ENCODE measurements around the gene LRRC45.

The LRRC45 gene

DNA sequence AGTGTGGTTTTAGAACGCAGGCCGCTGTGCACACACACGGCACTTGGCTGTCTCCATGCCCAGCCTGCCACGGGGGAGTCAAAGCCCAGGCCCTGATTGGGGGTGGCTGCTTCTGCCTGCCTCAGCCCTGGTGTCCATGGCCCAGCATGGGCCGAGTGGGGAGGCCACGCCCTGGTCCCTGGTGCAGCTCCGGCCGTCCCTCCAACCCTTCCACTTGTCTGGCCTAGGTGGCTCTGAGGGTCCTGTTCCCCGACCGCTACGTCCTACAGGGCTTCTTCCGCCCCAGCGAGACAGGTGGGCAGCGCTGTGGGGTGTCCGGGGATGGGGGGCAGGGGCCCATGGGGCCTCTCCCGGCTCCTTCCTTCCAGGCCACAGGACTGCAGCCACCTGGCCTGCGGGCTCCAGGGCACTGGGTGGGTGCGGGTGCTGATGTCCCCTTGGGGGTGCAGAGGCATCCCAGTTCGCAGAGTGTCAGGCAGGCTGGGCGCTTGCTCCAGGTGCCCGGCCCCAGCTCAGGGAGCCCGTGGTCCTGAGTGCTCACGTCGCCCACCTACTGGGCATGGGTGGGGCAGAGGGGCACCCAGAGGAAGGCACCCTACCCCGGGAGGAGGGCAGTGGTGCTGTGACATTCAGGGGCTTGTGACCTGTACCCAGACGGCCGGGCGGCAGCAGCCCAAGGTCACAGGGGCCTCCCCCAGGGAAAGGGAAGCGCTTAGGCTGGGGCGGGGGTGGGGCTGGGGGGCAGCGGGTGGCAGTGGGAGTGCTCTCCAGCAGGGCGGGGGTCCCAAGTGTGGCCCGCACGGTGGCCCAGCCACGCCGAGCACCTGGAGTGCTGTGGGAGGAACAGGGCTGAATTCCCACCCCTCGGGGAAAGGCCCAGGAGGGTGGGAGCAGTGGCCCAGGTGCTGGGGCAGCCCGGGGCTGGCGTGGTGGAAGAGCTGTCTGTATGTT is 12.3 kb upstream of the LRRC45 start:
- no peak for DNase-seq (ENCODE audit: low read depth in 1 of 2, low spot score in 1 of 2)
- Histone ChIP-seq H3K4me3 (replicated peaks; ENCODE audit: insufficient read depth, low read length) (no peak overlapping the region), H3K27me3 (ENCODE audit: insufficient read depth, poor library complexity, severe bottlenecking) (no peaks in the 10 kb centered on the region), H3K27ac (replicated peaks) (no peak overlapping the region)
- TF ChIP-seq, protein P1, sequence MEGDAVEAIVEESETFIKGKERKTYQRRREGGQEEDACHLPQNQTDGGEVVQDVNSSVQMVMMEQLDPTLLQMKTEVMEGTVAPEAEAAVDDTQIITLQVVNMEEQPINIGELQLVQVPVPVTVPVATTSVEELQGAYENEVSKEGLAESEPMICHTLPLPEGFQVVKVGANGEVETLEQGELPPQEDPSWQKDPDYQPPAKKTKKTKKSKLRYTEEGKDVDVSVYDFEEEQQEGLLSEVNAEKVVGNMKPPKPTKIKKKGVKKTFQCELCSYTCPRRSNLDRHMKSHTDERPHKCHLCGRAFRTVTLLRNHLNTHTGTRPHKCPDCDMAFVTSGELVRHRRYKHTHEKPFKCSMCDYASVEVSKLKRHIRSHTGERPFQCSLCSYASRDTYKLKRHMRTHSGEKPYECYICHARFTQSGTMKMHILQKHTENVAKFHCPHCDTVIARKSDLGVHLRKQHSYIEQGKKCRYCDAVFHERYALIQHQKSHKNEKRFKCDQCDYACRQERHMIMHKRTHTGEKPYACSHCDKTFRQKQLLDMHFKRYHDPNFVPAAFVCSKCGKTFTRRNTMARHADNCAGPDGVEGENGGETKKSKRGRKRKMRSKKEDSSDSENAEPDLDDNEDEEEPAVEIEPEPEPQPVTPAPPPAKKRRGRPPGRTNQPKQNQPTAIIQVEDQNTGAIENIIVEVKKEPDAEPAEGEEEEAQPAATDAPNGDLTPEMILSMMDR (IDR thresholded peaks at IDR 0.05; ENCODE audit: insufficient read depth, low read length) = no peak
- TF ChIP-seq SPI1 (IDR thresholded peaks at IDR 0.05; ENCODE audit: borderline replicate concordance, low read depth) (no peak), POLR2AphosphoS5 (IDR thresholded peaks at IDR 0.05; ENCODE audit: low read depth) (no peak), GABPA (IDR thresholded peaks at IDR 0.05; ENCODE audit: low read depth) (no peak)
- TF ChIP-seq, protein P2, sequence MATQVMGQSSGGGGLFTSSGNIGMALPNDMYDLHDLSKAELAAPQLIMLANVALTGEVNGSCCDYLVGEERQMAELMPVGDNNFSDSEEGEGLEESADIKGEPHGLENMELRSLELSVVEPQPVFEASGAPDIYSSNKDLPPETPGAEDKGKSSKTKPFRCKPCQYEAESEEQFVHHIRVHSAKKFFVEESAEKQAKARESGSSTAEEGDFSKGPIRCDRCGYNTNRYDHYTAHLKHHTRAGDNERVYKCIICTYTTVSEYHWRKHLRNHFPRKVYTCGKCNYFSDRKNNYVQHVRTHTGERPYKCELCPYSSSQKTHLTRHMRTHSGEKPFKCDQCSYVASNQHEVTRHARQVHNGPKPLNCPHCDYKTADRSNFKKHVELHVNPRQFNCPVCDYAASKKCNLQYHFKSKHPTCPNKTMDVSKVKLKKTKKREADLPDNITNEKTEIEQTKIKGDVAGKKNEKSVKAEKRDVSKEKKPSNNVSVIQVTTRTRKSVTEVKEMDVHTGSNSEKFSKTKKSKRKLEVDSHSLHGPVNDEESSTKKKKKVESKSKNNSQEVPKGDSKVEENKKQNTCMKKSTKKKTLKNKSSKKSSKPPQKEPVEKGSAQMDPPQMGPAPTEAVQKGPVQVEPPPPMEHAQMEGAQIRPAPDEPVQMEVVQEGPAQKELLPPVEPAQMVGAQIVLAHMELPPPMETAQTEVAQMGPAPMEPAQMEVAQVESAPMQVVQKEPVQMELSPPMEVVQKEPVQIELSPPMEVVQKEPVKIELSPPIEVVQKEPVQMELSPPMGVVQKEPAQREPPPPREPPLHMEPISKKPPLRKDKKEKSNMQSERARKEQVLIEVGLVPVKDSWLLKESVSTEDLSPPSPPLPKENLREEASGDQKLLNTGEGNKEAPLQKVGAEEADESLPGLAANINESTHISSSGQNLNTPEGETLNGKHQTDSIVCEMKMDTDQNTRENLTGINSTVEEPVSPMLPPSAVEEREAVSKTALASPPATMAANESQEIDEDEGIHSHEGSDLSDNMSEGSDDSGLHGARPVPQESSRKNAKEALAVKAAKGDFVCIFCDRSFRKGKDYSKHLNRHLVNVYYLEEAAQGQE (IDR thresholded peaks at IDR 0.05; ENCODE audit: insufficient replicate concordance, low read depth) = no peak

DNA sequence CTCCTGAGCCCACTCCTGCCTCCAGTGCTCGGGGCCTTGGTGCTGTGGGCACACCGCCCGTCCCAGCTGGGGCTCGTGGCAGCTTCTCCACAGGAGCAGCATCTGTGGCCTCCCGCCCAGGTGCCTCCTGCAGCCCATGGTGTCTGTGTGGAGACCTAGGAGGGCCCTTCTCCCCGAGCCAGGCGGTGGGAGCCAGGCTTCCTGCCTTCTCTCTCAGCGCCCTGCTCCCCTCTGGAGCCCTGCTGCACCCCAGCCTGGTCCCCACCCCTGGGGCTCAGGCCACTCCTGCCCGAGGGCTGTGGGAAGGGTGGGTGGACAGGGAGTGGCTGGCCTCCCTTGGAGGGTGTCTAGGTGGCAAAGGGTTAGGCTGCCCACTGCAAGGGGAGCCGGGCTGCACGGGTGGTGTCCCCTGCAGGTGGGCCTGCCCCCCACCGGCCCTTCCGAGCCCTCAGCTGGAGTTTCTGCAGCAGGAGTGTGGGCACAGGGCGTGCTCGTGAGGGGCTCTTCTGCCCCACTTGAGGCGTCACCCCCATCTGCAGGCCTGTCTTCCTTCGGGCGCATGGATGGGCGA is 11.4 kb upstream of the LRRC45 start:
- TF ChIP-seq GABPA (IDR thresholded peaks at IDR 0.05; ENCODE audit: low read depth) (no peak), SPI1 (IDR thresholded peaks at IDR 0.05; ENCODE audit: borderline replicate concordance, low read depth) (no peak), POLR2AphosphoS5 (IDR thresholded peaks at IDR 0.05; ENCODE audit: low read depth) (no peak)
- TF ChIP-seq, protein P2 (IDR thresholded peaks at IDR 0.05; ENCODE audit: insufficient replicate concordance, low read depth) = no peak
- TF ChIP-seq, protein P1 (IDR thresholded peaks at IDR 0.05; ENCODE audit: insufficient read depth, low read length) = no peak
- Histone ChIP-seq H3K27me3 (ENCODE audit: insufficient read depth, poor library complexity, severe bottlenecking) (no peaks in the 10 kb centered on the region), H3K27ac (replicated peaks) (no peak overlapping the region), H3K4me3 (replicated peaks; ENCODE audit: insufficient read depth, low read length) (no peak overlapping the region)
- no peak for DNase-seq (ENCODE audit: low read depth in 1 of 2, low spot score in 1 of 2)

DNA sequence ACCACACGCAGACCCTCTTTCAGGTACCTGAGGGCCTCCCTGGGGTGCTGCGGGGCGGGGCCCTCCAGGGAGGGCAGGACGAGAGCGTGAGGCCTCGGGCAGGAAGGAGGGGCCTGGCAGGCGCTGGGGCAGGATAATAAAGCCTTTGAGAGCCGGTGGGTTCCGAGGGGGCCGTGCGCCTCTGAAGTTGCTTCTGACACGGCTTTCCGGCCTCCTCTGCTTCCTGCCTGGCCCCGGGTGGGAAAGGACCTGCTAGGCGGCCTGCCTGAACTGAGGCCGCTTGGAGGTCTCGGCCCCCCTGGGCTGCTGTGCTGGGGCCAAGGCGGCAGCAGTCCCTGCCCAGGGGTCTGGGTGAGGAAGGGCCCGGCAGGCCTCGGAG is 10.9 kb upstream of the LRRC45 start:
- Histone ChIP-seq H3K27ac (replicated peaks) (no peak overlapping the region), H3K27me3 (ENCODE audit: insufficient read depth, poor library complexity, severe bottlenecking) (no peaks in the 10 kb centered on the region)
- no peak for DNase-seq (ENCODE audit: low read depth in 1 of 2, low spot score in 1 of 2)

More for the DNA sequence above, 10.9 kb upstream of the LRRC45 start:
- no peak for TF ChIP-seq SPI1 (IDR thresholded peaks at IDR 0.05; ENCODE audit: borderline replicate concordance, low read depth)
- TF ChIP-seq, protein P2 (IDR thresholded peaks at IDR 0.05; ENCODE audit: insufficient replicate concordance, low read depth) = no peak
- TF ChIP-seq, protein P1 (IDR thresholded peaks at IDR 0.05; ENCODE audit: insufficient read depth, low read length) = no peak
- TF ChIP-seq POLR2AphosphoS5 (IDR thresholded peaks at IDR 0.05; ENCODE audit: low read depth) = no peak
- no peak for TF ChIP-seq GABPA (IDR thresholded peaks at IDR 0.05; ENCODE audit: low read depth)
- no peak overlapping the region for H3K4me3 ChIP-seq (replicated peaks; ENCODE audit: insufficient read depth, low read length)

Measured in HL-60 (cell line).